NCI-H1105 treated with DMSO at 0.1 percent for 48 hours (cell line): Measurements from ENCODE around the gene TALDO1.

Source experiments
- DNase-seq: peaks from one replicate; lab custom pipeline; 2025; lab: John Stamatoyannopoulos, UW

TALDO1 gene

GRCh38 chr11:788009-788640 lies 40.9 kb downstream of the TALDO1 start:
- no peak for DNase-seq

GRCh38 chr11:788953-789940 lies 42.0 kb downstream of the TALDO1 start:
- DNase-seq: no peak

- DNase-seq: peak; percentile 48
Observed at GRCh38 chr11:789943-790342, 42.7 kb downstream of the TALDO1 start, which contains the start of gene CEND1. Gene CEND1, minus strand, starts transcription at chr11:790090. Its CDS starts 1,514 bp downstream, at chr11:788576.

GRCh38 chr11:790721-791564 lies 43.7 kb downstream of the TALDO1 start:
- DNase-seq: no peak

GRCh38 chr11:791658-792534 lies 44.6 kb downstream of the TALDO1 start:
- no peak for DNase-seq

GRCh38 chr11:792535-792821 lies 45.2 kb downstream of the TALDO1 start:
- DNase-seq: no peak

- no peak for DNase-seq
Observed at GRCh38 chr11:792873-793272, 45.6 kb downstream of the TALDO1 start.

GRCh38 chr11:793556-793955 lies 46.3 kb downstream of the TALDO1 start:
- DNase-seq: no peak

GRCh38 chr11:794013-794765 lies 46.9 kb downstream of the TALDO1 start:
- DNase-seq: no peak

GRCh38 chr11:794766-795633 lies 47.7 kb downstream of the TALDO1 start:
- DNase-seq: peak; percentile 26

- DNase-seq: peak; percentile 37
Observed at GRCh38 chr11:795634-796564, 48.6 kb downstream of the TALDO1 start.

- DNase-seq: no peak
Observed at GRCh38 chr11:796565-797295, 49.5 kb downstream of the TALDO1 start.

GRCh38 chr11:797296-798092 lies 50.2 kb downstream of the TALDO1 start:
- DNase-seq: peak; percentile 72

GRCh38 chr11:798093-798713 lies 50.9 kb downstream of the TALDO1 start, which contains the start of gene SLC25A22:
Gene SLC25A22, minus strand, starts transcription at chr11:798281. Its CDS starts 3,275 bp downstream, at chr11:795006.
- peak; percentile 52 for DNase-seq

- DNase-seq: no peak
Observed at GRCh38 chr11:799641-800316, 52.5 kb downstream of the TALDO1 start.

- DNase-seq: no peak
Observed at GRCh38 chr11:800473-800872, 53.2 kb downstream of the TALDO1 start.
